ENCODE data around the gene ADAM23.

The ADAM23 gene

DNA sequence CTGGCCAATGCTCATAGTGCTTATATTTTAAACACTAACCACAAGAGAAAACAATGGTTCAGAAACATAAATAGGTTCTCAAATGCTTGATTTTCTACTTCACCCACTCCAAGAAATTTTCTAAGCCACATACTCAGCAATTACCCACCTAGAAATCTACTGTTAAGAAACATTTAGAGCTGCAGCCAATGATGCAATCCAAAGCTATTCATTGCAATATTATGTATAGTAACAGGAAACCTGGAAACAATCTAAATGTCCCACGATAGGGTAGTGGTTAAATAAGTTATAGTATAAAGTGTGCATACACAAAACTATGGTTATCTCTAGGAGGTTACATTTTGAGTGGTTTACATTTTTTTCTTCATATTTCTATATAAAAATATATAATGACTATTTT, 204.7 kb downstream of the ADAM23 start:
- DNase-seq (ENCODE audit: low spot score), result no peak
- TF ChIP-seq, protein P1, sequence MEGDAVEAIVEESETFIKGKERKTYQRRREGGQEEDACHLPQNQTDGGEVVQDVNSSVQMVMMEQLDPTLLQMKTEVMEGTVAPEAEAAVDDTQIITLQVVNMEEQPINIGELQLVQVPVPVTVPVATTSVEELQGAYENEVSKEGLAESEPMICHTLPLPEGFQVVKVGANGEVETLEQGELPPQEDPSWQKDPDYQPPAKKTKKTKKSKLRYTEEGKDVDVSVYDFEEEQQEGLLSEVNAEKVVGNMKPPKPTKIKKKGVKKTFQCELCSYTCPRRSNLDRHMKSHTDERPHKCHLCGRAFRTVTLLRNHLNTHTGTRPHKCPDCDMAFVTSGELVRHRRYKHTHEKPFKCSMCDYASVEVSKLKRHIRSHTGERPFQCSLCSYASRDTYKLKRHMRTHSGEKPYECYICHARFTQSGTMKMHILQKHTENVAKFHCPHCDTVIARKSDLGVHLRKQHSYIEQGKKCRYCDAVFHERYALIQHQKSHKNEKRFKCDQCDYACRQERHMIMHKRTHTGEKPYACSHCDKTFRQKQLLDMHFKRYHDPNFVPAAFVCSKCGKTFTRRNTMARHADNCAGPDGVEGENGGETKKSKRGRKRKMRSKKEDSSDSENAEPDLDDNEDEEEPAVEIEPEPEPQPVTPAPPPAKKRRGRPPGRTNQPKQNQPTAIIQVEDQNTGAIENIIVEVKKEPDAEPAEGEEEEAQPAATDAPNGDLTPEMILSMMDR (IDR thresholded peaks at IDR 0.05; ENCODE audit: extremely low read depth, missing control alignments), result no peak

DNA sequence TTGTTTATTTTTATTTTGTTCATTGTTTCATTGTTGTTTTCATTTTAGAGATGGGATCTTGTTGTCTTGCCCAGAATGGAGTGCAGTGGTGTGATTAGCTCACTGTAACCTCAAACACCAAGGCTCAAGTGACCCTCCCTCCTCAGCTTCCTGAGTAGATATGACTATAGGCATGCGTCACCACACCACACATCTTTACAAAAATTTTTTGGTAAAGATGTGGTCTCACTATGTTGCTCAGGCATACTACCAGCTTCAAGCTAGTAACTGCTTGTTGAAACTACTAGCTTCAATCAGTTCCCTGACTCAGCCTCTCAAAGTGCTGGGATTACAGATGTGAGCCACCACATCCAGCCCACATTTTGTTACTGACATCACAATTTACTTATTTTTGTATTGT, 213.8 kb downstream of the ADAM23 start:
- DNase-seq (ENCODE audit: low spot score), result no peak
- TF ChIP-seq, protein P1 (IDR thresholded peaks at IDR 0.05; ENCODE audit: extremely low read depth, missing control alignments), result no peak

DNA sequence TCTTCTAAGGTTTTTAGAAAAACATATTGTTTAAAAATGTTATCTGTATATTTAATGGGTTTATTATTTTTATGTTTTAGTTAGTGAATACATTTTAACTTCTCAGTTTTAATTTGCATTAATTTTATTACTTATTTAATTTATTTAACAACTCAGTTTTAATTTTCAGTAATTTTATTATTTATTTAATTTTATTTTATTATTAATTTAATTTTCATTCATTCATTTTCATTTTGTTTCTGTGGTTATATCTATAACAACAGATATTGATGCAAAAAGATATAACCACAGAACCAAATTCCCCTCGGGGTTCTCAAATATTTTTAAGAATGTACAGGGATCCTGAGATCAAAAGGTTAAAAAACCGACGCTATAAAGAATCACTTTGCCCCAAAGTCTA, 221.9 kb downstream of the ADAM23 start:
- TF ChIP-seq, protein P1 (IDR thresholded peaks at IDR 0.05; ENCODE audit: extremely low read depth, missing control alignments), result no peak
- DNase-seq (ENCODE audit: low spot score), result no peak

Measured in GM20000 (cell line).